Activated CD4-positive, alpha-beta T cell treated with anti-CD3 and anti-CD28 coated beads, Interleukin-2, amount 50 U/mL, for 24 hours (primary cell): ENCODE results near the gene ADAMTS8.
"Not testable (repeated sequence)": the region's sequence is repeated elsewhere in the genome, so short reads cannot be mapped to it uniquely, and the experiment has no call there.

Experiments used
- DNase-seq, 2 donors: peaks; one replicate each; pipeline ENCODE4 v3.0.0-alpha.2; 2020; ENCODE audit warnings: low read depth in 1 of 2, low spot score in 1 of 2

ADAMTS8 gene

GRCh38 chr11:130439876-130440275 lies 11.5 kb upstream of the ADAMTS8 start:
- DNase-seq = no peak

- DNase-seq = no peak
Measured at GRCh38 chr11:130439160-130439519, 10.7 kb upstream of the ADAMTS8 start.

- not testable (repeated sequence) for DNase-seq
Measured at GRCh38 chr11:130438401-130439159, 10.2 kb upstream of the ADAMTS8 start.

- DNase-seq = no peak
Measured at GRCh38 chr11:130437848-130438247, 9.4 kb upstream of the ADAMTS8 start.

DNA sequence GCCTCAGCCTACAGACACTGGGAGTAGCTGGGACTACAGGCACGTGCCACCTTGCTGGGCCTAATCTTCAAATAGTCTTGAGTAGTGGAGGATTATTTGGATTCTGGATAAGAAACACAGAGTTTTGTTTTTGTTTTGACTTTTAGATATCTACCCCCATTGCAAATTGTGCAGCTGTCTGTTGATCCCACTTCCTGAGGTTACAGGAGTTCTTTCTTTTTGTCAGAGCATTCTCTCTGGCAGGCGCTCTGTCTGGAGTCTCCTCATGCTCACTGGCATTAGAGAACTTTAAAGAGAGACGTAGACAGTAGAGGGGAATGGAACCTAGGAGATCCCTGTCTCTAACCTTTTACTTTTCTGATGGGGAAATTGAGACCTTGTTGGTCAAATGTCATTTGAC lies 7.8 kb upstream of the ADAMTS8 start:
- no peak for DNase-seq

DNA sequence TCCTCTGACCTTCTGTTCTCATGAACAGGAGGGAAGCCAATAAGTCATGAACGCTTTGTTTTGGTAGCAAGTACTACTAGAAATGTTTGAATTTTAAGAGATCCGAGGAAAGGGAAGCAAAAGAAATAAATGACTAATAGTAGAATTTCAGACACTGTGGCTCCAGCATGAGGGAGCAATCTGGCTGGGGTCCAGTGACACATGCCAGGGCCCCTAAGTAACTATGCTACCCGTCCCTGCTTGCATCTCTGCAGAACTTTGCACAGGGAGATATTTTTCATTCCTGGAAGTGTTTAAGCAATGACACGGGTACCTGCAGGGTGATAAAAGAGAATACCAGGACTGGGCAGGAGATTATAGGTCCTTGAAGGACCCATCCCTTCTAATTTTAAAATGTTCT lies 7.3 kb upstream of the ADAMTS8 start:
- no peak for DNase-seq

- DNase-seq = peak; percentile 26 to 52
Measured at GRCh38 chr11:130434521-130435223, 6.3 kb upstream of the ADAMTS8 start.

- no peak for DNase-seq
Measured at GRCh38 chr11:130433357-130433756, 4.9 kb upstream of the ADAMTS8 start.

DNA sequence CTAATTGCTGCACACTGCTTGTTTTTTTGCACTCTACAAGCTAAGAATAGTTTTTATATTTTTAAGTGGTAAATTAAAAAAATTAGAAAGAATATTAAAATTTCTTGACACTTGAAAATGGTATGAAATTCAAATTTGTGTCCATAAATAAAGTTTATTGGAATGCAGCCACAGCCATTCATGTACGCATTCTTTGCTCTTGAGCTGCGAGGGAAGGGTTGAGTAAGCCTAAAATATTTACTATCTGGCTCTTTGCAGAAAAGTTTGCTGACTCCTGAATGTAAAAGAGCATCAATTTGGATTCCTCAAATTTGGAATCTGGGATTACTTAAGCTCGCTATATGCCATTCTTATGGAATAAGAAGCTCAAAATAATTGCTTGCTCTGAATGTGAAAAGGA lies 3.4 kb upstream of the ADAMTS8 start:
- DNase-seq = no peak

DNA sequence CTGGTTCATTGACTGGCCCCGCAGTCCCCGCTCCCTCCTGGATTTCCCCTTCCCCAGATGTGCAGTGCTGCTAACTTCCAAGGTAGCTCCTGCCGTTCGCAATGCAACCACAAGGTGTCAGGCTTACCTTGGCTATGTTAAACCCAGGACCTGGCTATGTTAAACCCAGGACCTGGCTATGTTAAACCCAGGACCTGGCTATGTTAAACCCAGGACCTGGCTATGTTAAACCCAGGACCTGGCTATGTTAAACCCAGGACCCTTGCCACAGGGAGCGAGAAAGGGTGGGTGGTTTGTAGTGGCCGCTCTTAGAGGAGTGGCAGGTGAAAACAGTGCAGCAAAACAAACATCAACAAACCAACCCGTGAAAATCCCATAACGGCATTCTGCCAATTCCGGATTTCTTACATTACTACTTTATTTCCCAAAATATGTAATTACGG lies 2.9 kb upstream of the ADAMTS8 start:
- peak; percentile 35 to 58 for DNase-seq

DNA sequence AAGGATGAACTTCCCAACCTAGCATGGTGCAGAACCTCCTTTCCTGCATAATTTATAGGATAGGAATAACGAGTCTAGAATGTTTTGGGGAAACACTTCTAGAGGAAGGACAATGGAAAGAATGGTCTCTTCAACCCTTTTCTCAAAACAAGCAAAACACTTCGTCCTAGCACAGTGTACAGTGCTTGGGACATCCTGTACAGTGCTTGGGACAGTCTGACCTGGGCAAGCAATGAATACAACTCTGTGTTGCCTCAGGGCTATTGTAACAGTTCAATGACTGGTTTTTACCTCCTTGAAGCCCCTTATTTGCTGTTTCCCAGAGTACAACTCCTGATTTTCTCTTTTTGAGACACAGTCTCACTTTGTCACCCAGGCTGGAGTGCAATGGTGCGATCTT lies 1.6 kb upstream of the ADAMTS8 start:
- DNase-seq = no peak

DNA sequence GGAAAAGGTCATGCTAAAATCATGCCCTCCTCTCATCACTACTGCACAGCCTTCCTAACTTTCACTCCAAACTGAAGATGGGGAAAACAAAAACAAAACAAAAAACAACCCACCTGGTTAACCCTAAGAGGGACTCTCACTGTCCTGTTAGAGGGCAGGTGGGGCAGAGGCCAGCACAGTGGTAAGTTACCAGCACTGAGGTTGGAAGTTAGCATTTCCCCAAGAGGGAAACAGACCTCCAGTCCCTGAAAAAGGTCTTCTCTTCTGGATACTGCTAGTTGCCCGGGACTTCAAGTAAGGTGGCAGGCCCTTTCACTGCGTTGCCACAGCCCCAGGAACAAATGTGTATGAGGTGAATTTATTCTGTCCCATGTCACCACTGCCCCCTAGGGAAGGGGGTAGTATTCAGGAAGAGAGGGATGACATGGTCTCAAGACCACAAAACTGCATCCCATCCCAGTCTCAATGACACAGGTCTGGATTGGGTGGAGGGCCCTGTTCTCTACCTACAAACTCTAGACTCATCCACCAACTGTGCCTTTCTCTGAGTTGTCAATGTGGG lies 792 bp upstream of the ADAMTS8 start:
- DNase-seq = no peak

GRCh38 chr11:130427581-130428315 lies 661 bp downstream of the ADAMTS8 start:
- no peak for DNase-seq

GRCh38 chr11:130426837-130427341 lies 1.5 kb downstream of the ADAMTS8 start:
- DNase-seq = no peak

DNA sequence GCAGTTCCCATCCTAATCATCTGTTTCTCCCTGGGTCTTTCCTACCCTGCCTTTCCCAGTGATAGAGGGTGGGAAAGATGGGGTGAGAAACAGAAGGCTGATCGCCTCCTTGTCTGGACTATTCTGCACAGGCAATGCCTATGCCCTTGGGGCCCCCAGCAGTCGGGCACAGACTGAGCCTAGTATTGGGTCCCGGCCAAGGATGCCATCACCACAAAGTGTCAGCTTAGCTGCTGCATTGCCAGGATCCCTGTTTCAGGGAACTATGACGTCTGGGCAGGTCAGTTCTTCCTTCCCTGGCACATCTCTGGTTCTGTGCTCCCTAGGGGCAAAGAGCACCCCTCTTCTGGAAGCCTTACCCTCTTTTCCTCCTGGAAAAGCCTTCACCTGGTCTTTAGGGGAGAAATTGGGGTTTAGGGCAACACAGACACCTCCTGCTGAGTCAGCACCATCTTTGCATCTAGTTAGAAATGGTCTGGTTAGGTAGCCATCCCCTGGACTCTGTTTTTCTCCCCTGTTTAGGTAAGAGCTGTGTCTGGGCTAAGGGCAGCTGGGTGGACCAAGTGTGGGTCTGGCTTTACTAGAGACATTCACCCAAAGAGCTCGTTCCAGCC lies 2.1 kb downstream of the ADAMTS8 start:
- no peak for DNase-seq

- no peak for DNase-seq
Measured at GRCh38 chr11:130425156-130425555, 3.3 kb downstream of the ADAMTS8 start.

GRCh38 chr11:130424613-130425140 lies 3.7 kb downstream of the ADAMTS8 start:
- no peak for DNase-seq

DNA sequence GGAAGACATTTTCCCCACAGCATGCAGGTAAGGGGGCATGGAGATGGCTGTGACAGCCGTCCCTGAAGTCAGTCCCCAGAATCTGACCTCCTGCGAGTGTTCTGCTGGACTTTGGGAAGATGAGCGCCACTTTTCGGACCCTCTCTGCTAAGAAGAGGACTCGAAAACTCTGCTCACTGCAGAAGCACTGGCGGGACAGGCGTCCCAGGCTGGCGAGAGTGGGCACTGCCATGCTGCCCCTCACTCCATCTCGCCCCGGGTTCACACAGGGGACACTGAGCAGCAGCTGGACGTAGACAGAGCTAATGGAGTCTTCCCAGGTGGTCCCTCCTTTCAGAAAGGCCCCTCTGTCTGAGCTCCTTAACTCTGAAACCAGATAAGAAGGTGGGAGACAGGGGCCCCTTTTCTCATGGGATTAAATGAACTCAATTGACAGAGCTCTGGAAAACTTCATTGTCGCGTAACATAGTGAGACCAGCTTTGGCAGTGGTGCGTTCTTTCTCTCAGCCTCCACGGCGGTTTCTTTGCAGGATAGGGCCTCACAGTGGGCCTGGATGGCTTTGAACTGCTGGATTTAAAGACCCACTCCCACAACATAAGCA lies 4.8 kb downstream of the ADAMTS8 start:
- DNase-seq = no peak

DNA sequence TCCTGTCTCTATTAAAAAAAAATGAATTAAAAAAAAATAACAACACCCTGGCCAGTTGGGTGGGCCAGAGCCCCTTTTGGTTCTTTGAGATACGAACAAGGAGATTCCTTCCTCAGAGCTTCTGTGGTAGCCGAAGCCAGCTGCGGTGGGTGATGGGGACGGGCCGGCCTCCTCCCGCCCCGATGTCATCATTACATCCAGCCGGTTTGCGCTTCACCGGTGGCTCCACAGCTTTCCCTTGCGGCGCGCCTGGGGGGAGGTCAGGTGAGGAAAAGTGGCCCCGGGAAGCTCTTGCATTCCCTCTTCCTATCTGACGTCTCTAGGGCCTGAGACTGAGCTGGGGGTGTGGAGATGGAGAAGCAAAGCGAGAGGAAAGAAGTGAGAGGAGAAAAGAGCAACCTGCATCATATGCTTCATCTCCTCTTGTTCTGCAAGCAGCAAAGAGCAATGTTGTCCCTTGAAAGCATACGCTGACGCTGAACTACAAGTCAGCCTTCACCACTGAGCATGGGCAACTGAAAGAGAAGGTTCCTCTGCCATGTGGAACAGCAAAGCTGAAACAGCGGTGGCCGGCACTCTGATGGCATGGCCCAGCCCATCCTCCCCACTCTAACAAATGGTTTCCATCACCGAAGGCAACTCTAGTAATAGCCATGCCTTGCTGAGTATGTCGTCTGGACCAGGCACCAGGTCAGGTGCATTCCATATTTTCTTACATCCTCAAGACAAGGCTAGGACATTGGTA lies 6.0 kb downstream of the ADAMTS8 start:
- DNase-seq = no peak

DNA sequence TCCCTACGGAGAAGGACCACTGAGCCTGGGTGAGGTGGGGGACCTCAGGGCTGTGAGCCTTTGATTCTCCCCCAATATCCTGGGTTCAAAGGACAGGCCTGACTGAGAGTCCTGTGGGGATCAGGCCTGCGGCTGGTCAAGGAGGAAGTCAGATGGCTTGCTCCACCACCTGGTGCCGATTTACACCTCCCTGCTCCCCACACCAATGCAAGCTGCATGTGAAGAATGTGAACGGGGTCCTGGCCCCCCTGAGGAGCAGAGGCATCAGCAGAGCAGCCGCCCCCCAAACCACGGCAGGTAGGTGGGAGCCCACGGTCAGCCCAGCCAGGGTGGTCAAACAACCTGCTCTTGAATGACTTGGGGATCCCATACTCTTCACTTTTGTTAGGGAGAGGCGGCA lies 6.7 kb downstream of the ADAMTS8 start:
- DNase-seq = no peak
